ENCODE data around the gene NUBP2. TPM values are rescaled to one million over a fixed set of nuclear protein-coding genes. Genes with fewer than 3 reads are reported as not detected.

Gene NUBP2
- polyA plus RNA-seq, 2 of the 4 experiments (the other 2 are of a cell fraction): 24.7 to 65.3 TPM

GRCh38 chr16:1734816-1735215 is 47.9 kb upstream of the NUBP2 start:
- ChIA-PET CTCF (no interaction called here), POLR2A (no interaction called here)
- H3K27ac ChIP-seq: no peak overlapping the region
- H3K4me2 ChIP-seq: no peak overlapping the region
- DNase-seq (ENCODE audit: low read depth in 1 of 2, low spot score in 1 of 2): no peak
- H3K9me3 ChIP-seq: peaks cover 6% of the 10 kb centered on the region; the same call in 1 of the 3 replicates
- no peak overlapping the region for H3K4me3 ChIP-seq
- WGBS (ENCODE audit: missing lambda C conversion rate): 97% methylated on average over 22 of the region's 22 CpGs
- no peak for ATAC-seq
- TF ChIP-seq JUNB (IDR thresholded peaks at IDR 0.05) (no peak), KDM1A (IDR thresholded peaks at IDR 0.05; ENCODE audit: low read depth) (no peak), PBX3 (IDR thresholded peaks at IDR 0.05) (no peak), JUN (IDR thresholded peaks at IDR 0.05) (no peak), SMC3 (IDR thresholded peaks at IDR 0.05) (no peak), RFX5 (IDR thresholded peaks at IDR 0.05) (no peak), MAFK (IDR thresholded peaks at IDR 0.05; ENCODE audit: partially characterized antibody) (no peak), FOSB (CRISPR knock-in tag; IDR thresholded peaks at IDR 0.05) (no peak), MAZ (IDR thresholded peaks at IDR 0.05; ENCODE audit: borderline replicate concordance, low read depth, low read length) (no peak), EHF (CRISPR knock-in tag; IDR thresholded peaks at IDR 0.05) (no peak), HOXB5 (CRISPR knock-in tag; IDR thresholded peaks at IDR 0.05) (no peak), RARB (CRISPR knock-in tag; IDR thresholded peaks at IDR 0.05) (no peak), NR3C1 (IDR thresholded peaks at IDR 0.05) (no peak), CBX2 (IDR thresholded peaks at IDR 0.05; ENCODE audit: borderline replicate concordance, low read depth) (no peak), RAD21 (conservative IDR thresholded peaks at IDR 0.05 in 1 of 2, IDR thresholded peaks at IDR 0.05 in 1 of 2) (no peak)
- FAIRE-seq: no peak
- no peaks in the 10 kb centered on the region for H3K4me1 ChIP-seq

GRCh38 chr16:1740234-1740633 is 42.5 kb upstream of the NUBP2 start:
- 95% methylated on average over 33 of the region's 33 CpGs for WGBS (ENCODE audit: missing lambda C conversion rate)
- H3K4me2 ChIP-seq: no peak overlapping the region
- ChIA-PET POLR2A (no interaction called here), CTCF (interaction anchor here (0.6 kb wide), 2 partner anchors 176 to 342 kb away, joined by 3 read pairs; no protein-coding TSS in a partner anchor)
- peaks cover under 1% of the 10 kb centered on the region; the same call in 2 of the 3 replicates for H3K4me1 ChIP-seq
- peaks cover 2% of the 10 kb centered on the region; the same call in 1 of the 3 replicates for H3K9me3 ChIP-seq
- DNase-seq (ENCODE audit: low read depth in 1 of 2, low spot score in 1 of 2) (no peak), FAIRE-seq (no peak), ATAC-seq (no peak)
- no peak overlapping the region for H3K27ac ChIP-seq
- TF ChIP-seq CTCF (IDR thresholded peaks at IDR 0.05): no peak
- H3K4me3 ChIP-seq: no peak overlapping the region

- no peak for DNase-seq (ENCODE audit: low read depth in 1 of 2, low spot score in 1 of 2)
- no peak for ATAC-seq
- FAIRE-seq: no peak
- CTCF ChIA-PET: interaction anchor here (1.1 to 1.3 kb wide), 3 partner anchors 15 to 35 kb away, joined by 3 to 4 read pairs (median 3); partner anchors contain the start of gene MAPK8IP3
- WGBS (ENCODE audit: missing lambda C conversion rate): 95% methylated on average over 19 of the region's 30 CpGs
- no peak overlapping the region for H3K4me3 ChIP-seq
- H3K4me1 ChIP-seq: peaks cover 8% of the 10 kb centered on the region; the same call in 2 of the 3 replicates
- POLR2A ChIA-PET: no interaction called here
- H3K9me3 ChIP-seq: peaks cover 2% of the 10 kb centered on the region; the same call in 1 of the 3 replicates
- no peak overlapping the region for H3K27ac ChIP-seq
- no peak overlapping the region for H3K4me2 ChIP-seq
- TF ChIP-seq FOSL2 (IDR thresholded peaks at IDR 0.05) (no peak), FOSL2 (CRISPR knock-in tag; IDR thresholded peaks at IDR 0.05) (no peak), ZNF302 (CRISPR knock-in tag; IDR thresholded peaks at IDR 0.05) (no peak), NPAS2 (CRISPR knock-in tag; IDR thresholded peaks at IDR 0.05; ENCODE audit: borderline replicate concordance) (no peak), PHF8 (IDR thresholded peaks at IDR 0.05; ENCODE audit: borderline replicate concordance, low read depth) (no peak), FOXS1 (CRISPR knock-in tag; IDR thresholded peaks at IDR 0.05) (no peak), RFX5 (IDR thresholded peaks at IDR 0.05) (no peak), KDM1A (IDR thresholded peaks at IDR 0.05; ENCODE audit: low read depth) (no peak), POLR2AphosphoS2 (conservative IDR thresholded peaks at IDR 0.05; ENCODE audit: low read length) (no peak), HOXA7 (CRISPR knock-in tag; IDR thresholded peaks at IDR 0.05) (no peak), ZC3H11A (IDR thresholded peaks at IDR 0.05) (no peak), EHF (CRISPR knock-in tag; IDR thresholded peaks at IDR 0.05) (no peak), HOXB13 (CRISPR knock-in tag; IDR thresholded peaks at IDR 0.05; ENCODE audit: low read depth) (no peak), BCL3 (IDR thresholded peaks at IDR 0.05) (no peak), MAX (IDR thresholded peaks at IDR 0.05) (no peak), HOXB5 (CRISPR knock-in tag; IDR thresholded peaks at IDR 0.05) (no peak), HES2 (IDR thresholded peaks at IDR 0.05) (no peak), CEBPB (IDR thresholded peaks at IDR 0.05) (no peak)
Measured at GRCh38 chr16:1740781-1741490, 41.8 kb upstream of the NUBP2 start.

Data from A549 (cell line).